Right lobe of liver (tissue), 4 donors: ENCODE measurements around the gene RHEB.

Experiments
- CTCF ChIP-seq, 4 donors: fragments of 200-600 bp in 3 of 4; fragments of 450-650 bp in 1 of 4; IDR thresholded peaks; one replicate each; pipeline versions ENCODE4 v1.5.1 to v1.8.0; 2016 to 2022; ENCODE audit warnings: antibody characterized with exemption in 4 of 4, mild to moderate bottlenecking in 2 of 4
- POLR2A ChIP-seq: fragments of 450-650 bp; IDR thresholded peaks from one replicate; pipeline ENCODE4 v1.6.1; 2017; ENCODE audit warnings: antibody characterized with exemption, mild to moderate bottlenecking
- donor health status: DM: no; HTN: no; CAD: no.
- donor health status: DM: no; HTN: no; CAD: no.
- donor health status: DM: no; HTN: yes; CAD: no.

GRCh38 chr7:151439855-151440798 lies 79.6 kb downstream of the RHEB start, which contains the start of gene CRYGN:
- TF ChIP-seq POLR2A = no peak
- no peak for TF ChIP-seq CTCF (IDR thresholded peaks at IDR 0.05)
